Gastrocnemius medialis (tissue), 4 donors: ENCODE data around the gene GNAZ. TPM values are rescaled to one million over a fixed set of nuclear protein-coding genes. Genes with fewer than 3 reads are reported as not detected.

ENCODE experiments used
- ATAC-seq, 2 donors: fragments of 150-250 bp; one replicate each; pipeline ENCODE4 v1.9.1; 2016
- DNase-seq, 2 donors: peaks; one replicate each; pipeline ENCODE4 v3.0.0-alpha.2; 2019
- H3K27ac ChIP-seq, 4 donors: fragments of 200-600 bp; sonication (generic); 1 replicate in 1 of 4; 2 replicates in 3 of 4; pipeline ENCODE4 v1.5.1; 2016 to 2018; ENCODE audit warnings: mild to moderate bottlenecking in 2 of 4, moderate library complexity in 1 of 4
- H3K27me3 ChIP-seq, 3 donors: fragments of 200-600 bp; sonication (generic) in 2 of 3; 1 replicate in 1 of 3; 2 replicates in 2 of 3; pipeline versions ENCODE4 v1.5.1 to v1.6.0; 2016 to 2019; ENCODE audit warnings: mild to moderate bottlenecking in 1 of 3, moderate library complexity in 1 of 3
- H3K36me3 ChIP-seq, 2 donors: fragments of 200-600 bp; sonication (generic) in 1 of 2; one replicate each; pipeline ENCODE4 v1.5.1; 2017 to 2018
- H3K4me1 ChIP-seq, 2 donors: fragments of 200-600 bp; sonication (generic) in 1 of 2; one replicate each; pipeline ENCODE4 v1.5.1; 2016 to 2017; ENCODE audit warnings: mild to moderate bottlenecking in 2 of 2
- H3K4me3 ChIP-seq, 4 donors: fragments of 200-600 bp; sonication (generic) in 3 of 4; 1 replicate in 1 of 4; 2 replicates in 3 of 4; pipeline ENCODE4 v1.5.1; 2016 to 2019; ENCODE audit warnings: mild to moderate bottlenecking in 2 of 4
- H3K9me3 ChIP-seq, 3 donors: fragments of 200-600 bp; sonication (generic) in 2 of 3; 1 replicate in 1 of 3; 2 replicates in 2 of 3; pipeline ENCODE4 v1.5.1; 2016 to 2019
- CTCF ChIP-seq, 5 experiments: fragments of 450-650 bp in 3 of 5; fragments of 200-600 bp in 2 of 5; sonication (generic) in 2 of 5; IDR thresholded peaks in 4 of 5; conservative IDR thresholded peaks in 1 of 5; 1 replicate in 4 of 5; 2 replicates in 1 of 5; pipeline ENCODE4 v1.5.1; 2016 to 2019; ENCODE audit warnings: antibody characterized with exemption in 5 of 5, mild to moderate bottlenecking in 3 of 5, moderate library complexity in 3 of 5
- POLR2A ChIP-seq, 2 donors: fragments of 450-650 bp; IDR thresholded peaks; one replicate each; pipeline ENCODE4 v1.6.1; 2017; ENCODE audit warnings: antibody characterized with exemption in 2 of 2, mild to moderate bottlenecking in 2 of 2, moderate library complexity in 2 of 2
- in situ Hi-C, 4 donors: fragments of 200-750 bp; cut with MboI; loops; one replicate each; pipeline versions ENCODE4 v1.15.0 to v1.8.0; 2017; ENCODE audit warnings: low sequenced_read_pairs in 4 of 4
- intact Hi-C: fragments of 100-400 bp; cut with DNase I; formaldehyde crosslinking; loops from one replicate; pipeline ENCODE4 v1.15.1; 2023; ENCODE audit warnings: low total_unique reads
- total RNA-seq, 4 donors: library from RNA; depleted of rRNA; stranded (reverse); fragments of >200 nt; gene quantifications; one replicate each; pipeline versions ENCODE4 v1.1.0 to v1.2.3, GENCODE V29; 2016

The GNAZ gene
- total RNA-seq, 4 donors from 2014 or later, result 0.92 to 3.1 (median 2.6) TPM

GRCh38 chr22:23054531-23055257 is 15.6 kb upstream of the GNAZ start:
- in situ Hi-C loops, result no loop called here
- H3K36me3 ChIP-seq, result no peaks in the 10 kb centered on the region
- no peak overlapping the region for H3K4me3 ChIP-seq
- intact Hi-C loops, result no loop called here
- peaks cover 0 to 3% (median 0%) of the 10 kb centered on the region in 3 donors for H3K9me3 ChIP-seq
- TF ChIP-seq POLR2A (IDR thresholded peaks at IDR 0.05), result no peak
- no peak for TF ChIP-seq CTCF (IDR thresholded peaks at IDR 0.05 in 4 of 5, conservative IDR thresholded peaks at IDR 0.05 in 1 of 5)
- no peaks in the 10 kb centered on the region for H3K4me1 ChIP-seq
- DNase-seq (no peak), ATAC-seq (no peak)
- H3K27ac ChIP-seq, result no peak overlapping the region
- no peaks in the 10 kb centered on the region for H3K27me3 ChIP-seq

- H3K27me3 ChIP-seq, result no peaks in the 10 kb centered on the region
- no peak for TF ChIP-seq CTCF (IDR thresholded peaks at IDR 0.05 in 4 of 5, conservative IDR thresholded peaks at IDR 0.05 in 1 of 5)
- no peak for TF ChIP-seq POLR2A (IDR thresholded peaks at IDR 0.05)
- H3K36me3 ChIP-seq, result no peaks in the 10 kb centered on the region
- in situ Hi-C loops (no loop called here), intact Hi-C loops (no loop called here)
- peaks cover 0 to 3% (median 0%) of the 10 kb centered on the region in 3 donors for H3K9me3 ChIP-seq
- DNase-seq (no peak), ATAC-seq (no peak)
- no peak overlapping the region for H3K4me3 ChIP-seq
- H3K27ac ChIP-seq, result no peak overlapping the region
- H3K4me1 ChIP-seq, result no peaks in the 10 kb centered on the region
Observed at GRCh38 chr22:23055449-23056179, 14.7 kb upstream of the GNAZ start.

- in situ Hi-C loops (no loop called here), intact Hi-C loops (no loop called here)
- TF ChIP-seq POLR2A (IDR thresholded peaks at IDR 0.05) (no peak), CTCF (IDR thresholded peaks at IDR 0.05 in 4 of 5, conservative IDR thresholded peaks at IDR 0.05 in 1 of 5) (no peak)
- ATAC-seq (no peak), DNase-seq (no peak)
- Histone ChIP-seq H3K27ac (no peak overlapping the region), H3K4me3 (no peak overlapping the region), H3K4me1 (no peaks in the 10 kb centered on the region), H3K36me3 (no peaks in the 10 kb centered on the region), H3K9me3 (peaks cover 0 to 3% (median 0%) of the 10 kb centered on the region in 3 donors), H3K27me3 (no peaks in the 10 kb centered on the region)
Observed at GRCh38 chr22:23057331-23057730, 13.0 kb upstream of the GNAZ start.

- Histone ChIP-seq H3K36me3 (no peaks in the 10 kb centered on the region), H3K27ac (no peak overlapping the region), H3K9me3 (peaks cover 0 to 3% (median 0%) of the 10 kb centered on the region in 3 donors), H3K4me1 (no peaks in the 10 kb centered on the region), H3K27me3 (no peaks in the 10 kb centered on the region), H3K4me3 (no peak overlapping the region)
- TF ChIP-seq POLR2A (IDR thresholded peaks at IDR 0.05) (no peak), CTCF (IDR thresholded peaks at IDR 0.05 in 4 of 5, conservative IDR thresholded peaks at IDR 0.05 in 1 of 5) (no peak)
- DNase-seq, result no peak
- ATAC-seq, result no peak
- intact Hi-C loops (no loop called here), in situ Hi-C loops (no loop called here)
Observed at GRCh38 chr22:23058063-23058462, 12.3 kb upstream of the GNAZ start.
